ENCODE measurements around the gene NADK2.

DNA sequence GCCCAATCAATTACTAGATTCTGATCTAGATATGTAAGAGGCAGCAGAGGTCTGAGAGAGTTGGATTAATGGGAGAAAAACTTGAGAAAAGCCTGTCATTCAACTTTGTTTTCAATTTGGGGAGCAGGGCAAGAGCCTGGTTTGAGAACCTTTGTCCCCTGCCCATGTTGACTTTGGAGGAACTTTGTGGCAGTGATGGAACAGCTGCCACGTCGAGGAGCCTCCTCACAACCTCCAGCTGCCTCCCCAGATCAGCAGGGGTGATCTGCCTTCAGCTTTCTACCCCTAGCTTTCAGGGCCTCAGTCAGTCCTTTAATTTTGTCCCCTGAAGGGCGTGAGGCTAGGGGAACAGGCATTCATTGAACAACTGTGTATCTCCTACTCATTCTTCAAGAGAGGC lies 81.1 kb downstream of the NADK2 start:
- TF ChIP-seq, protein P1, sequence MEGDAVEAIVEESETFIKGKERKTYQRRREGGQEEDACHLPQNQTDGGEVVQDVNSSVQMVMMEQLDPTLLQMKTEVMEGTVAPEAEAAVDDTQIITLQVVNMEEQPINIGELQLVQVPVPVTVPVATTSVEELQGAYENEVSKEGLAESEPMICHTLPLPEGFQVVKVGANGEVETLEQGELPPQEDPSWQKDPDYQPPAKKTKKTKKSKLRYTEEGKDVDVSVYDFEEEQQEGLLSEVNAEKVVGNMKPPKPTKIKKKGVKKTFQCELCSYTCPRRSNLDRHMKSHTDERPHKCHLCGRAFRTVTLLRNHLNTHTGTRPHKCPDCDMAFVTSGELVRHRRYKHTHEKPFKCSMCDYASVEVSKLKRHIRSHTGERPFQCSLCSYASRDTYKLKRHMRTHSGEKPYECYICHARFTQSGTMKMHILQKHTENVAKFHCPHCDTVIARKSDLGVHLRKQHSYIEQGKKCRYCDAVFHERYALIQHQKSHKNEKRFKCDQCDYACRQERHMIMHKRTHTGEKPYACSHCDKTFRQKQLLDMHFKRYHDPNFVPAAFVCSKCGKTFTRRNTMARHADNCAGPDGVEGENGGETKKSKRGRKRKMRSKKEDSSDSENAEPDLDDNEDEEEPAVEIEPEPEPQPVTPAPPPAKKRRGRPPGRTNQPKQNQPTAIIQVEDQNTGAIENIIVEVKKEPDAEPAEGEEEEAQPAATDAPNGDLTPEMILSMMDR (IDR thresholded peaks at IDR 0.05) = no peak
- no peak for TF ChIP-seq POLR2A (IDR thresholded peaks at IDR 0.05)

All from ovary (tissue), 3 donors.